ENCODE results near the gene SLC26A2.
"Not testable (repeated sequence)": the region's sequence is repeated elsewhere in the genome, so short reads cannot be mapped to it uniquely, and the experiment has no call there.

The SLC26A2 gene

DNA sequence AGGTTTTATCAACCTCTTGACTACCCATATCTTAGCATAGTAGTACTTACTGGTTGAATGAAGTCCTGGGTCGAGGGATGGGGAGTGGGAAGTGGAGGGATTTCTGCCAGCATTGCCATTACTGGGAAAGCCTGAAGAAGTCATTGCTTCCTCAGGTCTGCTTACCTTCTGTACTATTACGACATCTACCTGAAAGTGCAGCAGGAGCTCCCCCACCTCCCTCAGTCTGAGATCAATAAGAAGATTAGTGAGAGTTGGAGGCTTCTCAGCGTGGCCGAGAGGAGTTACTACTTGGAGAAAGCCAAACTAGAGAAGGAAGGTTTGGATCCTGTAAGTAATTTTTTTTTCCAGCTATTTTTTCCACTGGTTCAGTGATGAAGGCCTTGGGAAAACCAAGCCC is 45.8 kb downstream of the SLC26A2 start:
- DNase-seq: no peak

DNA sequence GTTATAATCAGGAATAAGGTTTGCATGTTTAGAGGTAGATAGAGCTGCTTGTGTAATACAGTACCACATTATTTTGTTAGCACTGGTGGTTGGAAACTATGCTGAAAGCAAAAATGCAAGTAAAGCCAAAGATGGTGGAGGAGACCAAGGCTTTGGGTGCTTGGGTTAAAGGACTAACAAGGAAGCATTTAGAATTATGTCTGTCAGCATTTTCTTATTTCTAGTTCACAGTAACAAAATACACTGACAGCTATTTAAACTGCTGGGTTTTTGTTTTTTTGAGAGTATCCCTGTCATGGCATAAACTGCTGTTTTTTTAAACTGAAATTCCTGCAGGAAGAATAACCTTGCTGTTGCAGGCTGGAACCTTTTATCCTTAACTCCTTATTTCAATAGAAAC is 46.5 kb downstream of the SLC26A2 start:
- no peak for DNase-seq

DNA sequence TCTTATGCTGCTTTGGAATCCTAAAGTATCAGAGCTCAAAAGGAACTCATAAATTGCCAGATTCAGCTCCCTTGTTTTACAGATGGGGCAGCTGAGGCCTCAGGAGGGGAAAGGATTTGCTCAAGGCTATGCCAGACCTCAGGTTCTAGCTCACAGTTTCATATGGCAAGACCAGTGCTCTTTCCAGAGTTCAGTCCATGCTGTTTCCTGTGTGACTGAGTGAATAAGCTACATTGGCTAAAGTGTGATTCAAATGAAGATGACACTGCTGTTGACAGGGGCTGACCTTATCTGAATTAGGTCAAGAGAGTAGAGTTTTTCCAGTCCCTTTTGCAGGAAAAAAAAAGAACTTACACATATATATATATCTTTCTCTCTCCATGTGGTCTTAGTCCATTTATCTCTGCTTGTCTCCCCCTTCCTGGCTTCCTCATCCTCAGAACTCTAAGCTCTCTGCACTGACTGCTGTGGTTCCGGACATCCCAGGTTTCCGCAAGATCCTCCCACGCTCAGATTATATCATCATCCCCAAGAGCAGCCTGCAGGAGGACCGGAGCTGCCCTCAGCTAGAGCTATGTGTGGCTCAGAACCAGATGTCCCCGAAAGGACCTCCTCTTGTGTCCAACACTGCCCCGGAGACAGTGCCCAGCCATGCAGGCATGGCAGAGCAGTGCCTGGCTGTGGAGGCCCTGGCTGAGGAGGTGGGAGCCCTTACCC is 49.3 kb downstream of the SLC26A2 start:
- no peak for DNase-seq

GRCh38 chr5:150013931-150014330 is 53.4 kb downstream of the SLC26A2 start:
- no peak for DNase-seq

- DNase-seq: no peak
Measured at GRCh38 chr5:150014456-150014855, 53.9 kb downstream of the SLC26A2 start.

GRCh38 chr5:150015415-150015814 is 54.9 kb downstream of the SLC26A2 start:
- DNase-seq: no peak

GRCh38 chr5:150016537-150016936 is 56.0 kb downstream of the SLC26A2 start:
- no peak for DNase-seq

GRCh38 chr5:150017226-150018005 is 56.9 kb downstream of the SLC26A2 start:
- DNase-seq: no peak

DNA sequence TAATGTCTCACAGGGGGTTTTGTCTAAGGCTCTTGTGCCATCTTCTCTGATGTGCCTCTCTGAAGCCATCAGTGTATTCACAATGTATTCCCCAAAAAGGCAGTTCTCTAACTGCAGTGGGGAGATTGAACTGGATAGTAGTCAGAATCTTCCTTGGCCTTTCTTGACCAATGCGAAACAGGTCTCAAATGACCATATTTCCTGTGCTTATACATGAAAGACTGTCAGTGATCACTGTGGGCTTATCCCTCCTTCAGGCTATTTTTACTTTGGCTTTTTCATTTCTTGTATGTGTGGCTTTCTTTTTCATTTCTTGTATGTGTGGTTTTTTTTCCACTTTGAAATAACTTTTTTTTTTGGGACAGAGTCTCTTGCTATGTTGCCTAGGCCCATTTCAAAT is 59.7 kb downstream of the SLC26A2 start:
- DNase-seq: no peak

- DNase-seq: no peak
Measured at GRCh38 chr5:150021491-150022157, 61.1 kb downstream of the SLC26A2 start.

DNA sequence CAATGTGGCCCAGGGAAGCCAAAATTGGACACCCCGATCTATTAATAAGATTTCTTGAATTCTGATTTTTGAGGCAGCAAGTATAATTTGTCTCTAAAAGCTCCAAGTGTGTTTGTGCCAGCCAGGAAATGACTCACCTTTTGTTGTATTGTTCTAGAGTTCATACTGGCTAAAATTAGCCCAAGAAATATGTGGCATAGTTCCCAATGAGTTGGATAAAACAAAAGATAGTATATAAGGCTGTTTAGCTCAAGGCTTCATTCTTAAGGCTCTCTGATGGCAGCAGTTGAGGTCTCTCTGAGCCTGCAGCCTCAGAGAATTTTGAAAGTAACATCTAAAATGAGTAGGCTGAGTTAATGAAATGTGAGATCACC is 61.6 kb downstream of the SLC26A2 start:
- DNase-seq: no peak

DNA sequence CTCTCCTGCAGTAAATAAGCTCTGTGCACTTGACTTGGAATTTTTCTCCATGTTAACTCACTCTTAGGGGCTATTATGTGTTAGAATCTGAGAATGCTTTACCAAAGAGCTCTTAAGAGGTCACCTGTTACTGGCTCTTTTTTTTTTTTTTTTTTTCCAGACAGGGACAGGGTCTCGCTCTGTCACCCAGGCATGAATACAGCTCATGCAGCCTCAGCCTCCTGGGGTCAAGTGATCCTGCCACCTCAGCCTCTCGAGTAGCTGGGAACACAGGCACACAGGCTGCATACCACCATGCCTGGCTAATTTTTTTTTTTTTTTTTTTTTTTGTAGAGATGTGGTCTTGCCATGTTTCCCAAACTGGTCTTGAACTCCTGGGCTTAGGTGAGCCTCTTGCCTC is 62.1 kb downstream of the SLC26A2 start:
- no peak for DNase-seq

- no peak for DNase-seq
Measured at GRCh38 chr5:150023136-150023535, 62.6 kb downstream of the SLC26A2 start.

- DNase-seq: no peak
Measured at GRCh38 chr5:150024346-150024984, 63.9 kb downstream of the SLC26A2 start.

DNA sequence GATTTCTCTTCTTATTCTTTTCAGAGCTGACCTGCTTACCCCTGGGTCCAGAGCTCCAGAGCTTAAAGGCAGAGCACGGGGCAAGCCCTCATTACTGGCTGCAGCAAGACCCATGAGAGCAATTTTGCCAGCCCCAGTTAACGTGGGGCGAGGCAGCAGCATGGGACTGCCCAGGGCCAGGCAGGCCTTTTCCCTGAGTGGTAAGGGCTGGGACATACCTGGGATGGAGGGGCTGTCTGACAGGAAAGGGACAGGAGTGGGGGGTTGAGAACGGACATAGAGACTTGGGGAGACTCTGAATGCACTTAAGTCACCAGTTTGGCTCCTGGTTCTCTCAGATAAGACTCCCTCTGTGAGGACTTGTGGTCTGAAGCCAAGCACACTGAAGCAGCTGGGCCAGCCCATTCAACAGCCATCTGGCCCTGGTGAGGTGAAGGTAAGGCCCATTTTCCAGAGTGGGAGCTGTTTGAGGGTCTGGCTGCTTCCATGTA is 66.2 kb downstream of the SLC26A2 start:
- DNase-seq: no peak

- not testable (repeated sequence) for DNase-seq
Measured at GRCh38 chr5:150028047-150028446, 67.5 kb downstream of the SLC26A2 start.

DNA sequence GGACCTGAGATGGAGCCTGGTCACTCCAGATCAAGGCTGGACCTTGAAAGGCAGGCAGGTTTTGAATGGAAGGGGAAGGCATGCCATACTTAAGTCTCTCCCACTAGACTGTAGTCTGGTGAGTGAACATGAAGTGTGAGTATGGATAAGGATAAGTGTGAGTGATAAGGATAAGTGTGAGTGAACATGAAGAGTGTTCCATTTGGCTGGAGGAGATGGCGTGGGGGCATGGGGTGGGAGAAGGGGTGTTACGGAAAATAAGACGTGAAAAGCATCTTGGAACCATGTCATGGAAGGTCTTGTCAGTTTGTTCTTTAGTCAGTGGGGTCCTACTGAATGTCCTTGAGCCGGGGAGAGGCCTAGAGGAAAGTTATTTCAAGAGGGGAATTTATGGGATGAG is 72.8 kb downstream of the SLC26A2 start:
- no peak for DNase-seq

GRCh38 chr5:150034662-150035061 is 74.1 kb downstream of the SLC26A2 start:
- DNase-seq: no peak

GRCh38 chr5:150035139-150035895 is 74.8 kb downstream of the SLC26A2 start:
- no peak for DNase-seq

DNA sequence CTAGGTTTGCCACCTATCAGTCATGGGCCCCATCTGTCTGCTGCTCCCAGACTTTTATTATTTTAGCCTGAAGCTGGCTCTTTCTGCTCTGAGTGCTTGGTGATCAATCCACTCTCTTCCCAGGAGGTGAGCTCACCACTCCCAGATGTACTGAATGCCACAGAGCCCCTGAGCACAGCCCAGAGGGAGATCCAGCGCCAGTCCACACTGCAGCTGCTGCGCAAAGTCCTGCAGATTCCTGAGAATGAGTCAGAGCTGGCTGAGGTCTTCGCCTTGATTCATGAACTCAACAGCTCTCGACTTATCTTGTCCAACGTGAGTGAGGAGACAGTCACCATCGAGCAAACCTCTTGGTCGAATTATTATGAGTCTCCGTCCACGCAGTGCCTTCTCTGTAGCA is 76.0 kb downstream of the SLC26A2 start:
- no peak for DNase-seq
